AG04450 (cell line): Measurements from ENCODE around the gene WNK2. TPM values are rescaled to one million over a fixed set of nuclear protein-coding genes. Genes with fewer than 3 reads are reported as not detected.

Experiments used
- CTCF ChIA-PET: fragments of 300-600, 350-600 bp; formaldehyde crosslinking; extraction: SDS; loops from one replicate; lab custom pipeline; 2022; ENCODE audit warnings: antibody characterized with exemption, inconsistent platforms; lab: Charles Lee
- POLR2A ChIA-PET: fragments of 350-600 bp; formaldehyde crosslinking; extraction: SDS; loops from one replicate; lab custom pipeline; 2021; ENCODE audit warnings: antibody characterized with exemption, inconsistent platforms; lab: Yijun Ruan, JAX
- DNase-seq: peaks from one replicate; pipeline ENCODE4 v3.0.0-alpha.2; 2011; ENCODE audit warnings: low read depth, low spot score
- H3K27ac ChIP-seq: one replicate; pipeline ENCODE4 v1.5.1; 2012; ENCODE audit warnings: low read depth, low read length, control low read depth
- H3K27me3 ChIP-seq: one replicate; pipeline ENCODE4 v1.6.0; 2012; ENCODE audit warnings: low read length; ENCODE audit not compliant: control insufficient read depth, insufficient read depth
- H3K4me3 ChIP-seq: 2 replicates; pipeline ENCODE4 v1.5.1; 2011; ENCODE audit warnings: mild to moderate bottlenecking, low read depth, low read length, control low read depth
- H3K9me3 ChIP-seq: 2 replicates; pipeline ENCODE4 v1.5.1; 2012; ENCODE audit warnings: low read length; ENCODE audit not compliant: control insufficient read depth, insufficient read depth
- CTCF ChIP-seq: IDR thresholded peaks from 2 replicates; pipeline ENCODE4 v1.5.1; 2011; ENCODE audit warnings: low read depth, low read length, control low read depth, inconsistent platforms
- polyA plus RNA-seq: library from polyadenylated mRNA; depleted of rRNA; stranded (reverse); fragments of >200 nt; gene quantifications from 2 replicates; pipeline ENCODE4 v1.2.3, GENCODE V29; 2011

WNK2 gene
- polyA plus RNA-seq, 1 experiment, result not detected

- DNase-seq, result no peak
- no peak overlapping the region for H3K4me3 ChIP-seq
- ChIA-PET POLR2A (no interaction called here), CTCF (interaction anchor here (1.9 kb wide), 1 partner anchor 13 kb away, joined by 4 read pairs; no protein-coding TSS in a partner anchor)
- peaks cover 7% of the 10 kb centered on the region for H3K27me3 ChIP-seq
- H3K27ac ChIP-seq, result no peak overlapping the region
- H3K9me3 ChIP-seq, result no peaks in the 10 kb centered on the region
- no peak for TF ChIP-seq CTCF
Measured at GRCh38 chr9:93301291-93301811, 117.4 kb downstream of the WNK2 start.

GRCh38 chr9:93301911-93302541, 118.1 kb downstream of the WNK2 start:
- Histone ChIP-seq H3K4me3 (no peak overlapping the region), H3K27me3 (peaks cover 7% of the 10 kb centered on the region), H3K9me3 (no peaks in the 10 kb centered on the region), H3K27ac (no peak overlapping the region)
- ChIA-PET CTCF (interaction anchor here (0.6 to 5.6 kb wide), 14 partner anchors 12 to 343 kb away, joined by 3 to 27 read pairs (median 4); no protein-coding TSS in a partner anchor), POLR2A (interaction anchor here (0.7 kb wide), 1 partner anchor 274 kb away, joined by 4 read pairs; no protein-coding TSS in a partner anchor)
- TF ChIP-seq CTCF, result no peak
- no peak for DNase-seq

GRCh38 chr9:93302586-93303257, 118.8 kb downstream of the WNK2 start:
- Histone ChIP-seq H3K27ac (no peak overlapping the region), H3K27me3 (peaks cover 7% of the 10 kb centered on the region), H3K9me3 (no peaks in the 10 kb centered on the region), H3K4me3 (no peak overlapping the region)
- CTCF ChIA-PET, result interaction anchor here (0.6 to 5.6 kb wide), 22 partner anchors 13 to 371 kb away, joined by 3 to 27 read pairs (median 3); no protein-coding TSS in a partner anchor
- POLR2A ChIA-PET, result interaction anchor here (0.7 kb wide), 1 partner anchor 273 kb away, joined by 4 read pairs; no protein-coding TSS in a partner anchor
- DNase-seq, result no peak
- peak; percentile 73 for TF ChIP-seq CTCF

- CTCF ChIA-PET, result interaction anchor here (0.6 to 5.6 kb wide), 20 partner anchors 13 to 371 kb away, joined by 3 to 27 read pairs (median 4); no protein-coding TSS in a partner anchor
- TF ChIP-seq CTCF, result no peak
- Histone ChIP-seq H3K27ac (no peak overlapping the region), H3K9me3 (no peaks in the 10 kb centered on the region), H3K4me3 (no peak overlapping the region), H3K27me3 (peaks cover 7% of the 10 kb centered on the region)
- DNase-seq, result no peak
- POLR2A ChIA-PET, result no interaction called here
Measured at GRCh38 chr9:93303258-93303771, 119.4 kb downstream of the WNK2 start.
